Heart right ventricle (tissue), 16 donors: ENCODE data around the gene TENT5A. TPM values are rescaled to one million over a fixed set of nuclear protein-coding genes. Genes with fewer than 3 reads are reported as not detected.

ENCODE experiments used
- ATAC-seq, 8 donors: fragments of 200-7000 bp; cut with Tn5 transposase; one replicate each; pipeline ENCODE4 v1.9.1; 2020; ENCODE audit warnings: mild to moderate bottlenecking in 8 of 8, moderate library complexity in 8 of 8, moderate number of reproducible peaks in 1 of 8
- DNase-seq, 2 donors: peaks; one replicate each; pipeline ENCODE4 v3.0.0-alpha.2; 2020
- H3K27ac ChIP-seq, 10 donors: fragments of 200-600 bp; sonication (generic) in 2 of 10; one replicate each; pipeline versions ENCODE4 v1.5.0 to v1.8.0; 2020 to 2022; ENCODE audit warnings: mild to moderate bottlenecking in 3 of 10
- H3K27me3 ChIP-seq, 7 donors: fragments of 200-600 bp; one replicate each; pipeline ENCODE4 v1.8.0; 2021 to 2022; ENCODE audit warnings: mild to moderate bottlenecking in 2 of 7
- H3K36me3 ChIP-seq, 9 donors: fragments of 200-600 bp; sonication (generic) in 1 of 9; one replicate each; pipeline versions ENCODE4 v1.5.0 to v1.8.0; 2020 to 2022; ENCODE audit warnings: mild to moderate bottlenecking in 2 of 9
- H3K4me1 ChIP-seq, 9 donors: fragments of 200-600 bp; sonication (generic) in 1 of 9; one replicate each; pipeline versions ENCODE4 v1.5.0 to v1.8.0; 2020 to 2022; ENCODE audit warnings: mild to moderate bottlenecking in 4 of 9
- H3K4me3 ChIP-seq, 10 donors: fragments of 200-600 bp; sonication (generic) in 2 of 10; one replicate each; pipeline versions ENCODE4 v1.5.0 to v1.8.0; 2020 to 2022; ENCODE audit warnings: mild to moderate bottlenecking in 7 of 10, moderate library complexity in 2 of 10
- H3K9me3 ChIP-seq, 11 donors: fragments of 200-600 bp in 10 of 11; sonication (generic) in 2 of 11; one replicate each; pipeline versions ENCODE4 v1.5.0 to v1.8.0; 2013 to 2022; ENCODE audit warnings: mild to moderate bottlenecking in 2 of 11, control low read depth in 1 of 11, moderate library complexity in 1 of 11
- CTCF ChIP-seq, 9 donors: fragments of 200-600 bp; sonication (generic) in 2 of 9; IDR thresholded peaks; one replicate each; pipeline versions ENCODE4 v1.5.0 to v1.8.0; 2021 to 2022; ENCODE audit warnings: antibody characterized with exemption in 9 of 9, mild to moderate bottlenecking in 5 of 9, moderate library complexity in 1 of 9
- WGBS, 2 donors: extraction: QIAGEN DNeasy Blood & Tissue Kit; methylation state at CpG; one replicate each; pipeline ENCODE4 v1.1.7; 2013; ENCODE audit warnings: inconsistent platforms in 1 of 2; 5-methylcytosine and 5-hydroxymethylcytosine counted together
- intact Hi-C, 10 donors: fragments of 100-400 bp; cut with DNase I; formaldehyde crosslinking; loops; one replicate each; pipeline versions ENCODE4 v1.11.1 to v1.14.2; 2022
- long read RNA-seq, 3 donors: library from polyadenylated mRNA; unstranded; transcript quantifications; one replicate each; pipeline ENCODE4 v2.0.0, GENCODE V29; 2020 to 2021
- polyA plus RNA-seq, 2 donors: library from polyadenylated mRNA; stranded (reverse); fragments of 200-250 nt; gene quantifications; one replicate each; pipeline ENCODE4 v1.2.3, GENCODE V29; 2013
- total RNA-seq, 10 donors: library from RNA; stranded (reverse); fragmentation: NEBNext Ultra II Directional in 3 of 10; extraction: Animal tissue kit (Norgen Biotek cat#: 25700) in 3 of 10; gene quantifications; one replicate each; pipeline versions ENCODE4 v1.2.1 to v1.2.4, GENCODE V29; 2021 to 2023
- donor health status: Arrhythmogenic right ventricular cardiomyopathy.
- donor health status: ischemic (EF 13 %, LVEDD 7.1; RV severe dilation, severe dysfunction).
- donor health status: healthy with polysubstance abuse.
- donor health status: DM: no; HTN: yes; CAD: no.
- donor health status: DM: no; HTN: no; CAD: no.
- donor health status: ischemic (EF 25% LVEDD 6.9; RV normal size, moderate dysfunction).
- donor health status: ischemic (EF 25% LVEDD 5.7; RV mildly dilated, moderate dysfunction).
- donor health status: healthy.
- donor health status: DM: yes; HTN: yes; CAD: no.
- donor health status: Ischemic cardiomyopathy.
- donor health status: ischemic (EF 35%, LVEDD 5.7; RV mildly dilated, moderate dysfunction).
- donor health status: nonischemic (EF 11% LVEDD 7.7; RV severe dilation, severe dysfunction).
- donor health status: DM: yes; HTN: yes; CAD: no.
- donor health status: PGD.
- donor health status: ischemic (EF 29% LVEDD 5.4; RV normal size, mild dysfunction).
- donor health status: nonischemic (EF 23%, LVEDD 6.1; RV moderate dilation, normal function).

TENT5A gene
- total RNA-seq (10 to 100 TPM; 37.0 to 72.1 (median 46.9) TPM), polyA plus RNA-seq (10 to 100 TPM; 17.3 to 21.9 TPM)
- long read RNA-seq, donor 1, full-length matches to known transcripts: 86 of 116 reads
- long read RNA-seq, donor 1, partial matches to known transcripts: 9 of 116 reads
- long read RNA-seq, donor 1, other reads (novel, unspliced or antisense): 21 of 116 reads
- long read RNA-seq, donor 2, full-length matches to known transcripts: 35 of 68 reads
- long read RNA-seq, donor 2, partial matches to known transcripts: 13 of 68 reads
- long read RNA-seq, donor 2, other reads (novel, unspliced or antisense): 20 of 68 reads
- long read RNA-seq, donor 3, full-length matches to known transcripts: 215 of 299 reads
- long read RNA-seq, donor 3, partial matches to known transcripts: 22 of 299 reads
- long read RNA-seq, donor 3, other reads (novel, unspliced or antisense): 62 of 299 reads

- Histone ChIP-seq H3K36me3 (peaks cover 0 to 27% (median 0%) of the 10 kb centered on the region in 9 donors), H3K27me3 (no peaks in the 10 kb centered on the region), H3K4me3 (peak within 1 kb of the TSS; percentile 73 to 96 (median 82)), H3K9me3 (no peaks in the 10 kb centered on the region), H3K4me1 (peaks cover 2 to 45% (median 21%) of the 10 kb centered on the region in 9 donors), H3K27ac (peak within 1 kb of the TSS; percentile 87 to 99 (median 96))
- 0 to 1% methylated on average over 68 to 77 of the region's 77 CpGs for WGBS, 2 donors
- peak; percentile 84 to 93 (median 88) for ATAC-seq
- TF ChIP-seq CTCF (IDR thresholded peaks at IDR 0.05): peak in 4 of 9 donors; percentile 13 to 33 (median 28)
- intact Hi-C loops: loop anchor here (2.0 to 10.0 kb wide), 26 partner anchors 80 to 1538 kb away; no protein-coding TSS in a partner anchor
- DNase-seq: peak; percentile 91 to 93
Observed at GRCh38 chr6:81752084-81752920, at the start of gene TENT5A. TSS of gene TENT5A (minus strand) at chr6:81752681. CDS start at chr6:81752141, 540 bp downstream.

DNA sequence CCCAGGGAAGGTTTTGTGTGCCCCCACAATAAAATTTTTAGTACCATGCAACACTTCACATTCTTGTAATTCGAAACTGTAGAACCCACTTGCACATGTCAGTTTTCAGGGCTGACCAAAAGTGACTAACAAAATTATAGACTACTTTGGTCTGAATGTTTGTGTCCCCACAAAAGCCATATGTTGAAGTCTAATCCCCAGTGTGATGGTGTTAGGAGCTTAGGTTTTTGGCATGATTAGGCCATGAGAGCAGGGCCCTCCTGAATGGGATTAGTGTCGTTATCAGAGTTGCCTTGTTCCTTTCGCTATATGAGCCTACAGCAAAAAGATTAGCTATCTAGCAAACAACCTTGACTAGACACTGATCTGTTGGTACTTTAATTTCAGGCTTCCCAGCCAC is 49.0 kb upstream of the TENT5A start:
- no peak for TF ChIP-seq CTCF (IDR thresholded peaks at IDR 0.05)
- intact Hi-C loops: no loop called here
- ATAC-seq (no peak), DNase-seq (no peak)
- WGBS, 2 donors: 93 to 97% methylated on average over 3 of the region's 3 CpGs
- peaks cover 0 to 3% (median 0%) of the 10 kb centered on the region in 11 donors for H3K9me3 ChIP-seq
- no peak overlapping the region for H3K4me3 ChIP-seq
- peaks cover 0 to 10% (median 0%) of the 10 kb centered on the region in 9 donors for H3K4me1 ChIP-seq
- no peak overlapping the region for H3K27ac ChIP-seq
- no peaks in the 10 kb centered on the region for H3K36me3 ChIP-seq
- no peaks in the 10 kb centered on the region for H3K27me3 ChIP-seq

GRCh38 chr6:81800666-81801065 is 48.2 kb upstream of the TENT5A start:
- DNase-seq: no peak
- TF ChIP-seq CTCF (IDR thresholded peaks at IDR 0.05): no peak
- no peaks in the 10 kb centered on the region for H3K27me3 ChIP-seq

DNA sequence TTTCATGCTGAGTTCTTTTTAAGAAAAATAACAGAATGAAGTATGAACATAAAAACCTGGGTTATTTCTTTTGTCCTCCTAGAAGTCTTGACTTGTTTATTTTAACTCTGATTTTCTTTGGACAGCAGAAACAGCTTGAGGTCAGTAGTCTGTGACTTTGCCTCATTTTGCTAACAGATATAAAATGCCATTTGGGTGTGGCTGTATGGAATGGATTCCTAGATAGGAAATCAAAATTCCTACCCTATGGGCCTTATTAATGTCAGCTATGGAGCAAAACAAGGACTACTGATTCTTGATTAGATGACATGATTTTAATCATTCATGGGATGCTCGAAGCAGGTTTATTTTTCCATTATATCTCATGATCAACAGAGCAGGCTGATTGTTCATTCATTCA is 46.8 kb upstream of the TENT5A start:
- H3K4me3 ChIP-seq: no peak overlapping the region
- DNase-seq (no peak), ATAC-seq (no peak)
- H3K9me3 ChIP-seq: peaks cover 0 to 12% (median 0%) of the 10 kb centered on the region in 11 donors
- WGBS, 2 donors: 81% methylated on average over 1 of the region's 1 CpG
- no peak for TF ChIP-seq CTCF (IDR thresholded peaks at IDR 0.05)
- H3K4me1 ChIP-seq: peaks cover 0 to 12% (median 0%) of the 10 kb centered on the region in 9 donors
- no peaks in the 10 kb centered on the region for H3K27me3 ChIP-seq
- intact Hi-C loops: no loop called here
- no peaks in the 10 kb centered on the region for H3K36me3 ChIP-seq
- no peak overlapping the region for H3K27ac ChIP-seq

More at GRCh38 chr6:81800666-81801065, 48.2 kb upstream of the TENT5A start:
- Histone ChIP-seq H3K36me3 (no peaks in the 10 kb centered on the region), H3K9me3 (peaks cover 0 to 11% (median 0%) of the 10 kb centered on the region in 11 donors), H3K27ac (no peak overlapping the region), H3K4me1 (peaks cover 0 to 10% (median 0%) of the 10 kb centered on the region in 9 donors), H3K4me3 (no peak overlapping the region)
- no peak for ATAC-seq
- intact Hi-C loops: no loop called here
- 84 to 93% methylated on average over 3 of the region's 3 CpGs for WGBS, 2 donors
